ENCODE measurements around the gene HDAC6.

The HDAC6 gene

DNA sequence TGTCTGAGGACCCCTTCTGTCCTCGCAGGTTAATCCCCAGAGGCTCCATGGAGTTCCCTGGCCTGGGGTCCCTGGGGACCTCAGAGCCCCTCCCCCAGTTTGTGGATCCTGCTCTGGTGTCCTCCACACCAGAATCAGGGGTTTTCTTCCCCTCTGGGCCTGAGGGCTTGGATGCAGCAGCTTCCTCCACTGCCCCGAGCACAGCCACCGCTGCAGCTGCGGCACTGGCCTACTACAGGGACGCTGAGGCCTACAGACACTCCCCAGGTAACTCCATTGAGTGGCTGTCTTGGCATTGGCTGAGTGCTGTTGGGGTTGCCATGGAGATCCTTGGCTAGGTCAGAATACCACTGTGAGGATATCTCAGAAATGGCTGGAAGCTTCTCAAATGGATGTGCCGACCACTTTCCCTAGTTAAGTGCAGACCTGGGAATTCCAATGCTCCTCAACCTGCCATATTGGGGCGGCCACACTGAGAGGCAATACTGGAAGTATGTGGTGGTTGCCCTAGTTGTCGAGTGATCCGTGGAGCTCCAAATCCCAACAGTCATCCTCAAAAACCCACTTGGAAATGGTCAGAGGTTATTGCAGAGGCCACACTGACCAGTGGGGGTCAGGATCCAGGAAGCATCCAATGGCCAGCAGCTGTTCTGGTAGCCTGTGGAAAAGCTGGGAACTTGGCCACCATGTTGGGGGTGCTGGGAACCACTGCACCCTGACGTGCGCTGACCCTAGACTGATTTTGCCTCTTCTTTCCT lies 10.6 kb upstream of the HDAC6 start:
- no peaks in the 10 kb centered on the region for H3K9me3 ChIP-seq (ENCODE audit: control insufficient read depth, insufficient read depth, low read depth, low read length)
- CTCF ChIA-PET, result interaction anchor here (0.6 kb wide), 1 partner anchor 1120 kb away, joined by 5 read pairs; no protein-coding TSS in a partner anchor
- H3K36me3 ChIP-seq (ENCODE audit: control insufficient read depth in 2 of 2, insufficient read depth in 1 of 2, low read length in 2 of 2), result no peaks in the 10 kb centered on the region
- no peak overlapping the region for H3K27ac ChIP-seq (ENCODE audit: extremely low read depth, low read depth, low read length)
- POLR2A ChIA-PET, result interaction anchor here (1.1 kb wide), 1 partner anchor 10 kb away, joined by 3 read pairs; the partner anchor contains the start of gene HDAC6
- H3K4me3 ChIP-seq (ENCODE audit: low read depth, low read length), result no peak overlapping the region
- TF ChIP-seq, protein P1, sequence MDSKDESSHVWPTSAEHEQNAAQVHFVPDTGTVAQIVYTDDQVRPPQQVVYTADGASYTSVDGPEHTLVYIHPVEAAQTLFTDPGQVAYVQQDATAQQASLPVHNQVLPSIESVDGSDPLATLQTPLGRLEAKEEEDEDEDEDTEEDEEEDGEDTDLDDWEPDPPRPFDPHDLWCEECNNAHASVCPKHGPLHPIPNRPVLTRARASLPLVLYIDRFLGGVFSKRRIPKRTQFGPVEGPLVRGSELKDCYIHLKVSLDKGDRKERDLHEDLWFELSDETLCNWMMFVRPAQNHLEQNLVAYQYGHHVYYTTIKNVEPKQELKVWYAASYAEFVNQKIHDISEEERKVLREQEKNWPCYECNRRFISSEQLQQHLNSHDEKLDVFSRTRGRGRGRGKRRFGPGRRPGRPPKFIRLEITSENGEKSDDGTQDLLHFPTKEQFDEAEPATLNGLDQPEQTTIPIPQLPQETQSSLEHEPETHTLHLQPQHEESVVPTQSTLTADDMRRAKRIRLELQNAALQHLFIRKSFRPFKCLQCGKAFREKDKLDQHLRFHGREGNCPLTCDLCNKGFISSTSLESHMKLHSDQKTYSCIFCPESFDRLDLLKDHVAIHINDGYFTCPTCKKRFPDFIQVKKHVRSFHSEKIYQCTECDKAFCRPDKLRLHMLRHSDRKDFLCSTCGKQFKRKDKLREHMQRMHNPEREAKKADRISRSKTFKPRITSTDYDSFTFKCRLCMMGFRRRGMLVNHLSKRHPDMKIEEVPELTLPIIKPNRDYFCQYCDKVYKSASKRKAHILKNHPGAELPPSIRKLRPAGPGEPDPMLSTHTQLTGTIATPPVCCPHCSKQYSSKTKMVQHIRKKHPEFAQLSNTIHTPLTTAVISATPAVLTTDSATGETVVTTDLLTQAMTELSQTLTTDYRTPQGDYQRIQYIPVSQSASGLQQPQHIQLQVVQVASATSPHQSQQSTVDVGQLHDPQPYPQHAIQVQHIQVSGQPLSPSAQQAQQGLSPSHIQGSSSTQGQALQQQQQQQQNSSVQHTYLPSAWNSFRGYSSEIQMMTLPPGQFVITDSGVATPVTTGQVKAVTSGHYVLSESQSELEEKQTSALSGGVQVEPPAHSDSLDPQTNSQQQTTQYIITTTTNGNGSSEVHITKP (tag by site-specific recombination; IDR thresholded peaks at IDR 0.05), result 0 out of 2 replicates have a peak, but pooled peaks have one; percentile 26
- no peak for TF ChIP-seq REPIN1 (tag by site-specific recombination; IDR thresholded peaks at IDR 0.05; ENCODE audit: low read depth)
- TF ChIP-seq OSR2 (tag by site-specific recombination; IDR thresholded peaks at IDR 0.05), result no peak
- no peak for TF ChIP-seq SCRT2 (tag by site-specific recombination; IDR thresholded peaks at IDR 0.05)
- H3K4me1 ChIP-seq (ENCODE audit: control insufficient read depth, insufficient read depth, low read length), result no peaks in the 10 kb centered on the region

DNA sequence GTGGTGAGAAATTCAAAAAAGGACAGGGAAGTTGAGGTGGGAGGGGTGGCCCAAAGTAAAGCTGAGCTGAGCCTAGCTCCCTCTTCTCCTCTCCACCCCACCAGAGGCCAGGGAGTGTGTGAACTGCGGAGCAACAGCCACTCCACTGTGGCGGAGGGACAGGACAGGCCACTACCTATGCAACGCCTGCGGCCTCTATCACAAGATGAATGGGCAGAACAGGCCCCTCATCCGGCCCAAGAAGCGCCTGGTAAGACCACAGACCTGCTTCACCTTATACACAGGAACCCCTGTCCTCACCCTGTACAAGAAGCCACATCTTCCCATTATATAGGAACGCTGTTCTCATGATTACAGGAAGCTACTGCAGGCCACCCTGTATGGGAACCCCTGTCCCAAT lies 9.6 kb upstream of the HDAC6 start:
- ChIA-PET POLR2A (interaction anchor here (1.1 kb wide), 1 partner anchor 10 kb away, joined by 4 read pairs; the partner anchor contains the start of gene HDAC6), CTCF (no interaction called here)
- Histone ChIP-seq H3K4me3 (ENCODE audit: low read depth, low read length) (no peak overlapping the region), H3K27ac (ENCODE audit: extremely low read depth, low read depth, low read length) (no peak overlapping the region), H3K9me3 (ENCODE audit: control insufficient read depth, insufficient read depth, low read depth, low read length) (no peaks in the 10 kb centered on the region), H3K36me3 (ENCODE audit: control insufficient read depth in 2 of 2, insufficient read depth in 1 of 2, low read length in 2 of 2) (no peaks in the 10 kb centered on the region), H3K4me1 (ENCODE audit: control insufficient read depth, insufficient read depth, low read length) (no peaks in the 10 kb centered on the region)
- TF ChIP-seq, protein P2, sequence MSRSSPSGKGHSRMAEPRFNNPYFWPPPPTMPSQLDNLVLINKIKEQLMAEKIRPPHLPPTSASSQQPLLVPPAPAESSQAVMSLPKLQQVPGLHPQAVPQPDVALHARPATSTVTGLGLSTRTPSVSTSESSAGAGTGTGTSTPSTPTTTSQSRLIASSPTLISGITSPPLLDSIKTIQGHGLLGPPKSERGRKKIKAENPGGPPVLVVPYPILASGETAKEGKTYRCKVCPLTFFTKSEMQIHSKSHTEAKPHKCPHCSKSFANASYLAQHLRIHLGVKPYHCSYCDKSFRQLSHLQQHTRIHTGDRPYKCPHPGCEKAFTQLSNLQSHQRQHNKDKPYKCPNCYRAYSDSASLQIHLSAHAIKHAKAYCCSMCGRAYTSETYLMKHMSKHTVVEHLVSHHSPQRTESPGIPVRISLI (tag by site-specific recombination; IDR thresholded peaks at IDR 0.05), result no peak
- TF ChIP-seq ZNF843 (tag by site-specific recombination; IDR thresholded peaks at IDR 0.05) (no peak), ZNF530 (tag by site-specific recombination; IDR thresholded peaks at IDR 0.05; ENCODE audit: low read depth) (no peak), HOXA7 (CRISPR knock-in tag; IDR thresholded peaks at IDR 0.05; ENCODE audit: borderline replicate concordance) (no peak), ZNF324 (tag by site-specific recombination; IDR thresholded peaks at IDR 0.05) (no peak), ZNF133 (tag by site-specific recombination; IDR thresholded peaks at IDR 0.05) (no peak), PRDM1 (tag by site-specific recombination; IDR thresholded peaks at IDR 0.05) (no peak)
- TF ChIP-seq, protein P3, sequence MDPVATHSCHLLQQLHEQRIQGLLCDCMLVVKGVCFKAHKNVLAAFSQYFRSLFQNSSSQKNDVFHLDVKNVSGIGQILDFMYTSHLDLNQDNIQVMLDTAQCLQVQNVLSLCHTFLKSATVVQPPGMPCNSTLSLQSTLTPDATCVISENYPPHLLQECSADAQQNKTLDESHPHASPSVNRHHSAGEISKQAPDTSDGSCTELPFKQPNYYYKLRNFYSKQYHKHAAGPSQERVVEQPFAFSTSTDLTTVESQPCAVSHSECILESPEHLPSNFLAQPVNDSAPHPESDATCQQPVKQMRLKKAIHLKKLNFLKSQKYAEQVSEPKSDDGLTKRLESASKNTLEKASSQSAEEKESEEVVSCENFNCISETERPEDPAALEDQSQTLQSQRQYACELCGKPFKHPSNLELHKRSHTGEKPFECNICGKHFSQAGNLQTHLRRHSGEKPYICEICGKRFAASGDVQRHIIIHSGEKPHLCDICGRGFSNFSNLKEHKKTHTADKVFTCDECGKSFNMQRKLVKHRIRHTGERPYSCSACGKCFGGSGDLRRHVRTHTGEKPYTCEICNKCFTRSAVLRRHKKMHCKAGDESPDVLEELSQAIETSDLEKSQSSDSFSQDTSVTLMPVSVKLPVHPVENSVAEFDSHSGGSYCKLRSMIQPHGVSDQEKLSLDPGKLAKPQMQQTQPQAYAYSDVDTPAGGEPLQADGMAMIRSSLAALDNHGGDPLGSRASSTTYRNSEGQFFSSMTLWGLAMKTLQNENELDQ (tag by site-specific recombination; IDR thresholded peaks at IDR 0.05; ENCODE audit: low read depth), result no peak
- TF ChIP-seq, protein P4, sequence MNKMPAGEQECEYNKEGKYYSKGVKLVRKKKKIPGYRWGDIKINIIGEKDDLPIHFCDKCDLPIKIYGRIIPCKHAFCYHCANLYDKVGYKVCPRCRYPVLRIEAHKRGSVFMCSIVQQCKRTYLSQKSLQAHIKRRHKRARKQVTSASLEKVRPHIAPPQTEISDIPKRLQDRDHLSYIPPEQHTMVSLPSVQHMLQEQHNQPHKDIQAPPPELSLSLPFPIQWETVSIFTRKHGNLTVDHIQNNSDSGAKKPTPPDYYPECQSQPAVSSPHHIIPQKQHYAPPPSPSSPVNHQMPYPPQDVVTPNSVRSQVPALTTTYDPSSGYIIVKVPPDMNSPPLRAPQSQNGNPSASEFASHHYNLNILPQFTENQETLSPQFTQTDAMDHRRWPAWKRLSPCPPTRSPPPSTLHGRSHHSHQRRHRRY (tag by site-specific recombination; IDR thresholded peaks at IDR 0.05), result no peak
- TF ChIP-seq, protein P5, sequence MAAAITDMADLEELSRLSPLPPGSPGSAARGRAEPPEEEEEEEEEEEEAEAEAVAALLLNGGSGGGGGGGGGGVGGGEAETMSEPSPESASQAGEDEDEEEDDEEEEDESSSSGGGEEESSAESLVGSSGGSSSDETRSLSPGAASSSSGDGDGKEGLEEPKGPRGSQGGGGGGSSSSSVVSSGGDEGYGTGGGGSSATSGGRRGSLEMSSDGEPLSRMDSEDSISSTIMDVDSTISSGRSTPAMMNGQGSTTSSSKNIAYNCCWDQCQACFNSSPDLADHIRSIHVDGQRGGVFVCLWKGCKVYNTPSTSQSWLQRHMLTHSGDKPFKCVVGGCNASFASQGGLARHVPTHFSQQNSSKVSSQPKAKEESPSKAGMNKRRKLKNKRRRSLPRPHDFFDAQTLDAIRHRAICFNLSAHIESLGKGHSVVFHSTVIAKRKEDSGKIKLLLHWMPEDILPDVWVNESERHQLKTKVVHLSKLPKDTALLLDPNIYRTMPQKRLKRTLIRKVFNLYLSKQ (tag by site-specific recombination; IDR thresholded peaks at IDR 0.05; ENCODE audit: borderline replicate concordance), result no peak
- TF ChIP-seq, protein P6, sequence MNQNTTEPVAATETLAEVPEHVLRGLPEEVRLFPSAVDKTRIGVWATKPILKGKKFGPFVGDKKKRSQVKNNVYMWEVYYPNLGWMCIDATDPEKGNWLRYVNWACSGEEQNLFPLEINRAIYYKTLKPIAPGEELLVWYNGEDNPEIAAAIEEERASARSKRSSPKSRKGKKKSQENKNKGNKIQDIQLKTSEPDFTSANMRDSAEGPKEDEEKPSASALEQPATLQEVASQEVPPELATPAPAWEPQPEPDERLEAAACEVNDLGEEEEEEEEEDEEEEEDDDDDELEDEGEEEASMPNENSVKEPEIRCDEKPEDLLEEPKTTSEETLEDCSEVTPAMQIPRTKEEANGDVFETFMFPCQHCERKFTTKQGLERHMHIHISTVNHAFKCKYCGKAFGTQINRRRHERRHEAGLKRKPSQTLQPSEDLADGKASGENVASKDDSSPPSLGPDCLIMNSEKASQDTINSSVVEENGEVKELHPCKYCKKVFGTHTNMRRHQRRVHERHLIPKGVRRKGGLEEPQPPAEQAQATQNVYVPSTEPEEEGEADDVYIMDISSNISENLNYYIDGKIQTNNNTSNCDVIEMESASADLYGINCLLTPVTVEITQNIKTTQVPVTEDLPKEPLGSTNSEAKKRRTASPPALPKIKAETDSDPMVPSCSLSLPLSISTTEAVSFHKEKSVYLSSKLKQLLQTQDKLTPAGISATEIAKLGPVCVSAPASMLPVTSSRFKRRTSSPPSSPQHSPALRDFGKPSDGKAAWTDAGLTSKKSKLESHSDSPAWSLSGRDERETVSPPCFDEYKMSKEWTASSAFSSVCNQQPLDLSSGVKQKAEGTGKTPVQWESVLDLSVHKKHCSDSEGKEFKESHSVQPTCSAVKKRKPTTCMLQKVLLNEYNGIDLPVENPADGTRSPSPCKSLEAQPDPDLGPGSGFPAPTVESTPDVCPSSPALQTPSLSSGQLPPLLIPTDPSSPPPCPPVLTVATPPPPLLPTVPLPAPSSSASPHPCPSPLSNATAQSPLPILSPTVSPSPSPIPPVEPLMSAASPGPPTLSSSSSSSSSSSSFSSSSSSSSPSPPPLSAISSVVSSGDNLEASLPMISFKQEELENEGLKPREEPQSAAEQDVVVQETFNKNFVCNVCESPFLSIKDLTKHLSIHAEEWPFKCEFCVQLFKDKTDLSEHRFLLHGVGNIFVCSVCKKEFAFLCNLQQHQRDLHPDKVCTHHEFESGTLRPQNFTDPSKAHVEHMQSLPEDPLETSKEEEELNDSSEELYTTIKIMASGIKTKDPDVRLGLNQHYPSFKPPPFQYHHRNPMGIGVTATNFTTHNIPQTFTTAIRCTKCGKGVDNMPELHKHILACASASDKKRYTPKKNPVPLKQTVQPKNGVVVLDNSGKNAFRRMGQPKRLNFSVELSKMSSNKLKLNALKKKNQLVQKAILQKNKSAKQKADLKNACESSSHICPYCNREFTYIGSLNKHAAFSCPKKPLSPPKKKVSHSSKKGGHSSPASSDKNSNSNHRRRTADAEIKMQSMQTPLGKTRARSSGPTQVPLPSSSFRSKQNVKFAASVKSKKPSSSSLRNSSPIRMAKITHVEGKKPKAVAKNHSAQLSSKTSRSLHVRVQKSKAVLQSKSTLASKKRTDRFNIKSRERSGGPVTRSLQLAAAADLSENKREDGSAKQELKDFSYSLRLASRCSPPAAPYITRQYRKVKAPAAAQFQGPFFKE (tag by site-specific recombination; IDR thresholded peaks at IDR 0.05; ENCODE audit: borderline replicate concordance), result no peak

Measured in HEK293 (cell line).